OCI-LY1 (cell line): ENCODE measurements around the gene ADAMTS15.

Experiments used
- H2AFZ ChIP-seq: fragments of 200-600 bp; sonication (generic), shearing (Covaris generic); 2 replicates; pipeline ENCODE4 v1.6.0; 2014; ENCODE audit warnings: antibody characterized with exemption, mild to moderate bottlenecking, low read length
- H3F3A ChIP-seq: fragments of 200-600 bp; sonication (generic), shearing (Covaris generic); 2 replicates; pipeline ENCODE4 v1.6.0; 2014; ENCODE audit warnings: mild to moderate bottlenecking, antibody characterized with exemption, low read length, moderate library complexity; ENCODE audit not compliant: insufficient read depth
- H3K27ac ChIP-seq: fragments of 200-600 bp; sonication (generic); 2 replicates; pipeline ENCODE4 v1.5.1; 2014; ENCODE audit warnings: low read length, mixed run types, mild to moderate bottlenecking, low read depth; ENCODE audit not compliant: poor library complexity, severe bottlenecking
- H3K27me3 ChIP-seq: fragments of 200-600 bp; sonication (generic); 2 replicates; pipeline ENCODE4 v1.6.0; 2014; ENCODE audit warnings: antibody characterized with exemption, mild to moderate bottlenecking, low read length, moderate library complexity; ENCODE audit not compliant: insufficient read depth
- H3K36me3 ChIP-seq: fragments of 200-600 bp; sonication (generic); 2 replicates; pipeline ENCODE4 v1.6.1; 2014; ENCODE audit warnings: mild to moderate bottlenecking, antibody characterized with exemption, low read length, moderate library complexity, mixed read lengths; ENCODE audit not compliant: insufficient read depth
- H3K4me1 ChIP-seq: fragments of 200-600 bp; sonication (generic); 2 replicates; pipeline ENCODE4 v1.5.1; 2014; ENCODE audit warnings: mild to moderate bottlenecking, low read length, moderate library complexity; ENCODE audit not compliant: insufficient read depth, severe bottlenecking
- H3K4me2 ChIP-seq: fragments of 200-600 bp; sonication (generic), shearing (Covaris generic); 2 replicates; pipeline ENCODE4 v1.6.1; 2014; ENCODE audit warnings: low read length
- H3K4me3 ChIP-seq: fragments of 200-600 bp; sonication (generic); 2 replicates; pipeline ENCODE4 v1.5.1; 2014; ENCODE audit warnings: low read length, low read depth, mild to moderate bottlenecking, mixed read lengths; ENCODE audit not compliant: poor library complexity, severe bottlenecking
- H3K79me2 ChIP-seq: fragments of 200-600 bp; shearing (Covaris generic); 2 replicates; pipeline ENCODE4 v1.6.1; 2016; ENCODE audit warnings: mixed run types, low read length, mixed read lengths; ENCODE audit not compliant: insufficient read depth
- H3K9ac ChIP-seq: fragments of 200-600 bp; sonication (generic), shearing (Covaris generic); 2 replicates; pipeline ENCODE4 v1.6.1; 2014; ENCODE audit warnings: mild to moderate bottlenecking, low read length, mixed read lengths
- H3K9me2 ChIP-seq: fragments of 200-600 bp; sonication (generic), shearing (Covaris generic); 2 replicates; pipeline ENCODE4 v1.6.1; 2014; ENCODE audit warnings: low read depth, mild to moderate bottlenecking, low read length, mixed read lengths
- H3K9me3 ChIP-seq: fragments of 200-600 bp; shearing (Covaris generic); 2 replicates; pipeline ENCODE4 v1.6.1; 2014; ENCODE audit warnings: low read length, mixed read lengths
- H4K20me1 ChIP-seq: fragments of 200-600 bp; sonication (generic), shearing (Covaris generic); 2 replicates; pipeline ENCODE4 v1.6.0; 2016; ENCODE audit warnings: mild to moderate bottlenecking, low read length; ENCODE audit not compliant: insufficient read depth
- EZH2 ChIP-seq: fragments of 200-600 bp; sonication (generic), shearing (Covaris generic); IDR thresholded peaks from 2 replicates; pipeline ENCODE4 v1.8.0; 2017; ENCODE audit warnings: borderline replicate concordance, mixed run types, mild to moderate bottlenecking, antibody characterized with exemption, low read length, moderate library complexity, mixed read lengths
- TF ChIP-seq, protein P1 (sequence below): fragments of 200-600 bp; sonication (generic), shearing (Covaris generic); IDR thresholded peaks from 2 replicates; pipeline ENCODE4 v1.5.1; 2017; ENCODE audit warnings: mild to moderate bottlenecking, antibody characterized with exemption, low read length, moderate library complexity, mixed read lengths

Gene ADAMTS15

DNA sequence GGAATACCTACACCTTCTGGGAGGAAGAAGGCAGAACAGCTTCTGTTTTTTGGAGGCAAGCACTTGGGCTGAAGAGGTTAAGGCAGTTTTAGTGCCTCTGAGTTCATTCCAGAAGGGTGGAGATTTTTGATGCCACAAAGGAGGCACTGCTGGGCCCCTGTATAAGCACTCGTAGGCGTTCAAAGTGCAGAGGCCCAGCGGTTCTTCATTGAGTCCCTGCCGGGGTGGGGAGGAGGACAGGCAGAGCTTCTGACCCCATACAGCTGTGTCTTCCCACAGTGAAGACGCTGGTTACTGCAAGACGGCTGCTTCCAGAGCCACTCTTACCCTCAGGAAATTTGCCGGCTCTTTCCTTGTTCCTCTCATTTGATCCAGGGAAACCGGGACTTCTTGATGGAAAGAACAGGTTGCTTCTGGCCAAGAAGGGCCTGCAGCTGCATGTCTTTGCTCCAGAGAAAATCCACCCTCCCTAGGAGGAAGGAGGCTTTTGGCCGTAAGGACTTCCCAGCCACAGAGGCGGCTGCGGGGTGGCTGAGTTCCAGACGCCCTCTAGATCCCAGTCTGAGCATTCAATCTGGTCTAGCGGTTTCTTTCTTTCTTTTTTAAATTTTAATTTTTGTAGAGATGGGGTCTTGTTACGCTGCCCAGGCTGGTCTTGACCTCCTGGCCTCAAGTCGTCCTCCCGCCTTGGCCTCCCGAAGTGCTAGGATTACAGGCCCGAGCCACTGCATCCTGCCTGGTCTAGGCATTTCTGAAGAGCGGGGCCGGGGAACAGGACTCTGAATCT, 9.4 kb downstream of the ADAMTS15 start:
- Histone ChIP-seq H3K4me2 (no peak overlapping the region), H3K27ac (no peak overlapping the region), H3K9me3 (no peaks in the 10 kb centered on the region), H4K20me1 (no peaks in the 10 kb centered on the region), H3K27me3 (no peaks in the 10 kb centered on the region), H3K9me2 (no peaks in the 10 kb centered on the region), H3K4me3 (no peak overlapping the region), H3K4me1 (no peaks in the 10 kb centered on the region), H3F3A (no peaks in the 10 kb centered on the region), H2AFZ (no peak overlapping the region), H3K79me2 (no peaks in the 10 kb centered on the region), H3K36me3 (no peaks in the 10 kb centered on the region), H3K9ac (no peak overlapping the region)
- no peak for TF ChIP-seq EZH2
- TF ChIP-seq, protein P1, sequence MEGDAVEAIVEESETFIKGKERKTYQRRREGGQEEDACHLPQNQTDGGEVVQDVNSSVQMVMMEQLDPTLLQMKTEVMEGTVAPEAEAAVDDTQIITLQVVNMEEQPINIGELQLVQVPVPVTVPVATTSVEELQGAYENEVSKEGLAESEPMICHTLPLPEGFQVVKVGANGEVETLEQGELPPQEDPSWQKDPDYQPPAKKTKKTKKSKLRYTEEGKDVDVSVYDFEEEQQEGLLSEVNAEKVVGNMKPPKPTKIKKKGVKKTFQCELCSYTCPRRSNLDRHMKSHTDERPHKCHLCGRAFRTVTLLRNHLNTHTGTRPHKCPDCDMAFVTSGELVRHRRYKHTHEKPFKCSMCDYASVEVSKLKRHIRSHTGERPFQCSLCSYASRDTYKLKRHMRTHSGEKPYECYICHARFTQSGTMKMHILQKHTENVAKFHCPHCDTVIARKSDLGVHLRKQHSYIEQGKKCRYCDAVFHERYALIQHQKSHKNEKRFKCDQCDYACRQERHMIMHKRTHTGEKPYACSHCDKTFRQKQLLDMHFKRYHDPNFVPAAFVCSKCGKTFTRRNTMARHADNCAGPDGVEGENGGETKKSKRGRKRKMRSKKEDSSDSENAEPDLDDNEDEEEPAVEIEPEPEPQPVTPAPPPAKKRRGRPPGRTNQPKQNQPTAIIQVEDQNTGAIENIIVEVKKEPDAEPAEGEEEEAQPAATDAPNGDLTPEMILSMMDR = no peak

DNA sequence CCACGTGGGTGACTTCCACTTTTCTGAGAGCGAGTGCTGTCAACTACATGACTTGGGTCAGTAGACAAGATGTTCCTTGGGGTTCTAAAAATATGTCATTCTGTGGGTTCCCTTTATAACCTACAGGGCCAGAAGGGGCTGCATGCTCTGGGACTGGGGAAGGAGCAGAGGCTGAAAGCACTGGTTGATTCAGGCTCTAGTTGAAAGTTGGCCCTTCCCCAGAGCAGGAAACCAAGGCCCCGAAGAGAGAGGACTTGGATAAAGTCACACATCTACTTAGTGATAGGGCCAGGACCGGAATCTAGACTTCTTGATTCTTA, 9.9 kb downstream of the ADAMTS15 start:
- no peak overlapping the region for H3K4me3 ChIP-seq
- H3K27ac ChIP-seq = no peak overlapping the region
- no peak overlapping the region for H3K4me2 ChIP-seq
- H3K9me3 ChIP-seq = no peaks in the 10 kb centered on the region
- H3K36me3 ChIP-seq = no peaks in the 10 kb centered on the region
- TF ChIP-seq EZH2 = no peak
- TF ChIP-seq, protein P1 = no peak
- H4K20me1 ChIP-seq = no peaks in the 10 kb centered on the region
- no peak overlapping the region for H2AFZ ChIP-seq
- H3K4me1 ChIP-seq = no peaks in the 10 kb centered on the region
- H3K27me3 ChIP-seq = no peaks in the 10 kb centered on the region
- H3F3A ChIP-seq = no peaks in the 10 kb centered on the region
- no peaks in the 10 kb centered on the region for H3K9me2 ChIP-seq
- H3K9ac ChIP-seq = no peak overlapping the region
- no peaks in the 10 kb centered on the region for H3K79me2 ChIP-seq

DNA sequence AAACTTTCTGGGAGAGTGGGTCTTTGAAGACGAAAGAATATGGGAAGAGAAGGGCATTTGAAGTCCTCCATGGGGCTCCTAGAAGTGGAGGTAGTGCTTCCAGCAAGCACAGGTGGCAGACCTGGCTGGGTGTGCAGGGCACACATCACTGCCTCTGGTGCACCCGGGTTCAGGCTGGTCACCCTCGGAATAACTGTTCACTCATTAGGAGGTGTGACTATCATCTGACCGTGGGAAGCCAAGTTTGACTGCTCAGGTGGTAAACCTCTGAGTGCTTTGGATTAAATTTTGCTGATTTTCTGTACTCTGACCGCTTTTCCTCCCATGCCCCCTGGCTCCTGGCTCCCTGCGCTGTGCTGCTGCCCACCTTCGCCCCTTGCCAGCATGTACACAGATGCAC, 11.1 kb downstream of the ADAMTS15 start:
- Histone ChIP-seq H3K27ac (no peak overlapping the region), H3K79me2 (no peaks in the 10 kb centered on the region), H2AFZ (no peak overlapping the region), H3K27me3 (no peaks in the 10 kb centered on the region), H3K9me3 (no peaks in the 10 kb centered on the region), H3K4me1 (no peaks in the 10 kb centered on the region), H3K4me3 (no peak overlapping the region), H3K9ac (no peak overlapping the region), H4K20me1 (no peaks in the 10 kb centered on the region), H3K4me2 (no peak overlapping the region), H3K36me3 (no peaks in the 10 kb centered on the region), H3F3A (no peaks in the 10 kb centered on the region), H3K9me2 (no peaks in the 10 kb centered on the region)
- TF ChIP-seq EZH2 = no peak
- TF ChIP-seq, protein P1 = no peak
